ENCODE measurements around the gene TRAF2.

The TRAF2 gene

DNA sequence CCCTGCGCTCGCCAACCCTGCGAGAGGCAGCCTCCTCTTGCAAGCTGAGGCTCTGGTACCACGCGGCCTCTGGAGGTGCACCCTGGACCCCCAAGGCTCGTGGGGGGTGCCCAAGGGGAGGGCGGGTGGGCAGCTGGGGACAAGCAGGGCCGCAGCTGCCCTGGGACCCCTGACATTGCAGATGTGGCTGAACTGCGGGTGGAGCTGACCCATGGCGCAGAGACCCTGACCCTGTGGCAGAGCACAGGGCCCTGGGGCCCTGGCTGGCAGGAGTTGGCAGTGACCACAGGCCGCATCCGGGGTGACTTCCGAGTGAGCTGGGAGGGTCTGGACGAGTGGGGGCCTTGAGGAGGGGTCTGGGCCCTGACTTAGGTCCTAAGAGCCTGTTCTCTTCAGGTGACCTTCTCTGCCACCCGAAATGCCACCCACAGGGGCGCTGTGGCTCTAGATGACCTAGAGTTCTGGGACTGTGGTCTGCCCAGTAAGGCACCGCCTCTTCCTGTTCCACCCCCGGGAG lies 32.7 kb upstream of the TRAF2 start:
- DNase-seq: no peak
- peaks cover 61% of the 10 kb centered on the region for H3K36me3 ChIP-seq
- no peak for TF ChIP-seq CTCF (IDR thresholded peaks at IDR 0.05; ENCODE audit: low read depth, low read length)
- H3K27ac ChIP-seq: no peak overlapping the region
- H3K4me3 ChIP-seq (ENCODE audit: low read depth, low read length): no peak overlapping the region
- H3K9me3 ChIP-seq (ENCODE audit: severe bottlenecking): no peaks in the 10 kb centered on the region
- H3K27me3 ChIP-seq (ENCODE audit: insufficient read depth, low read depth, severe bottlenecking): no peaks in the 10 kb centered on the region

DNA sequence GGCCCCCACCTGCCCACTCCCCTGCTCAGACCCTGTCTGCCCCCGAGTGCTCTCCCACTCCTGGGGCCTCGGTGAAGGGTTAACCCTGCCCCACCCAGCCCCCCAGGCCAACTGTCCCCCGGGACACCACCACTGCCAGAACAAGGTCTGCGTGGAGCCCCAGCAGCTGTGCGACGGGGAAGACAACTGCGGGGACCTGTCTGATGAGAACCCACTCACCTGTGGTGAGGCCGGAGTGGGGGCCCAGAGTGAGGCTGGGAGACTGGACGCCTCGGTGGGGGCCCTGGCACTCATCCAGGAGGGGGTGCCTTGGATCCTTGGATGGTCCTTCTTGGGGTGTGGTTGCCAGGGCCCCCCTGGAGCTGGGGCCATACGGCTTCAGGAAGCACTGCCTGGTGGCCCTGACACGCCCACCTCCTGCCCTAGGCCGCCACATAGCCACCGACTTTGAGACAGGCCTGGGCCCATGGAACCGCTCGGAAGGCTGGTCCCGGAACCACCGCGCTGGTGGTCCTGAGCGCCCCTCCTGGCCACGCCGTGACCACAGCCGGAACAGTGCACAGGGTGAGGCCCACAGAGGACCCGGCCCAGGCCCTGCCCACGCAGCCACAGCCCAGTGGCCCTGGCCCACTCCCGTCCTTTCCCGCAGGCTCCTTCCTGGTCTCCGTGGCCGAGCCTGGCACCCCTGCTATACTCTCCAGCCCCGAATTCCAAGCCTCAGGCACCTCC lies 32.0 kb upstream of the TRAF2 start:
- Histone ChIP-seq H3K4me3 (ENCODE audit: low read depth, low read length) (no peak overlapping the region), H3K27ac (no peak overlapping the region; the same call in 1 of the 2 replicates), H3K27me3 (ENCODE audit: insufficient read depth, low read depth, severe bottlenecking) (no peaks in the 10 kb centered on the region), H3K36me3 (peaks cover 67% of the 10 kb centered on the region), H3K9me3 (ENCODE audit: severe bottlenecking) (no peaks in the 10 kb centered on the region)
- DNase-seq: no peak
- TF ChIP-seq CTCF (IDR thresholded peaks at IDR 0.05; ENCODE audit: low read depth, low read length): no peak

DNA sequence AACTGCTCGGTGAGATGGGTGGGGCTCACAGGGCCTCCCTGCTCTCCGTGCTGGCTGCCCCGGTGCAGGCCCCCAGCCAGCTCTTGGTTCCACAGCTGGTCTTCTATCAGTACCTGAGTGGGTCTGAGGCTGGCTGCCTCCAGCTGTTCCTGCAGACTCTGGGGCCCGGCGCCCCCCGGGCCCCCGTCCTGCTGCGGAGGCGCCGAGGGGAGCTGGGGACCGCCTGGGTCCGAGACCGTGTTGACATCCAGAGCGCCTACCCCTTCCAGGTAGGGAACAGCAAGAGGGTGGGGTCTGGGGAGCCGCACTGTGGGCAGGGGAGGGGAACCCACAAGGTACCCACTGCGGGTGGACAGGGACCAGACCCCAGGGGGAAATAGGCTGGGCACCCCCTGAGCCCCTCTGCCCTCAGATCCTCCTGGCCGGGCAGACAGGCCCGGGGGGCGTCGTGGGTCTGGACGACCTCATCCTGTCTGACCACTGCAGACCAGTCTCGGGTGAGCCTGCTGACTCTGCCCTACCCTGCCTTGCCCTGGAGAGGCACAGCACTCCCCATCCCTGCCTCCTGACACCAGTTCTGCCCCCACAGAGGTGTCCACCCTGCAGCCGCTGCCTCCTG lies 31.4 kb upstream of the TRAF2 start:
- no peak overlapping the region; the same call in 1 of the 2 replicates for H3K27ac ChIP-seq
- no peak for TF ChIP-seq CTCF (IDR thresholded peaks at IDR 0.05; ENCODE audit: low read depth, low read length)
- no peak overlapping the region for H3K4me3 ChIP-seq (ENCODE audit: low read depth, low read length)
- DNase-seq: no peak
- no peaks in the 10 kb centered on the region for H3K27me3 ChIP-seq (ENCODE audit: insufficient read depth, low read depth, severe bottlenecking)
- H3K36me3 ChIP-seq: peaks cover 71% of the 10 kb centered on the region
- H3K9me3 ChIP-seq (ENCODE audit: severe bottlenecking): no peaks in the 10 kb centered on the region

- H3K36me3 ChIP-seq: peaks cover 71% of the 10 kb centered on the region
- no peak overlapping the region for H3K27ac ChIP-seq
- H3K9me3 ChIP-seq (ENCODE audit: severe bottlenecking): no peaks in the 10 kb centered on the region
- no peak overlapping the region for H3K4me3 ChIP-seq (ENCODE audit: low read depth, low read length)
- DNase-seq: no peak
- no peak for TF ChIP-seq CTCF (IDR thresholded peaks at IDR 0.05; ENCODE audit: low read depth, low read length)
- H3K27me3 ChIP-seq (ENCODE audit: insufficient read depth, low read depth, severe bottlenecking): no peaks in the 10 kb centered on the region
These were observed 30.7 kb upstream of the TRAF2 start for GRCh38 chr9:136855461-136856078.

GRCh38 chr9:136856079-136856476 lies 30.2 kb upstream of the TRAF2 start:
- no peaks in the 10 kb centered on the region for H3K27me3 ChIP-seq (ENCODE audit: insufficient read depth, low read depth, severe bottlenecking)
- peaks cover 71% of the 10 kb centered on the region for H3K36me3 ChIP-seq
- no peak for DNase-seq
- H3K9me3 ChIP-seq (ENCODE audit: severe bottlenecking): no peaks in the 10 kb centered on the region
- no peak overlapping the region for H3K4me3 ChIP-seq (ENCODE audit: low read depth, low read length)
- no peak for TF ChIP-seq CTCF (IDR thresholded peaks at IDR 0.05; ENCODE audit: low read depth, low read length)
- no peak overlapping the region for H3K27ac ChIP-seq

All from WERI-Rb-1 (cell line).